Embryonic facial prominence (tissue), 1 donor: Measurements from ENCODE around the gene IGFL1.
"Not testable (repeated sequence)": the region's sequence is repeated elsewhere in the genome, so short reads cannot be mapped to it uniquely, and the experiment has no call there.

Source experiments
- DNase-seq: peaks from one replicate; pipeline ENCODE4 v3.0.0-alpha.2; 2016; ENCODE audit errors: extremely low spot score

Gene IGFL1

GRCh38 chr19:46202426-46202825 lies 27.1 kb upstream of the IGFL1 start:
- DNase-seq = no peak

- DNase-seq = no peak
Observed at GRCh38 chr19:46202872-46203860, 26.4 kb upstream of the IGFL1 start.

- no peak for DNase-seq
Observed at GRCh38 chr19:46204008-46204407, 25.5 kb upstream of the IGFL1 start.

- DNase-seq = no peak
Observed at GRCh38 chr19:46205183-46205984, 24.2 kb upstream of the IGFL1 start.

GRCh38 chr19:46206176-46206575 lies 23.4 kb upstream of the IGFL1 start:
- no peak for DNase-seq

GRCh38 chr19:46206682-46207081 lies 22.9 kb upstream of the IGFL1 start:
- DNase-seq = no peak

GRCh38 chr19:46207858-46208257 lies 21.7 kb upstream of the IGFL1 start:
- not testable (repeated sequence) for DNase-seq

GRCh38 chr19:46209051-46209450 lies 20.5 kb upstream of the IGFL1 start:
- no peak for DNase-seq

- no peak for DNase-seq
Observed at GRCh38 chr19:46209472-46209871, 20.1 kb upstream of the IGFL1 start.

GRCh38 chr19:46210669-46211068 lies 18.9 kb upstream of the IGFL1 start:
- DNase-seq = no peak

GRCh38 chr19:46211201-46211881 lies 18.2 kb upstream of the IGFL1 start:
- no peak for DNase-seq

GRCh38 chr19:46212592-46212991 lies 16.9 kb upstream of the IGFL1 start:
- not testable (repeated sequence) for DNase-seq

- DNase-seq = no peak
Observed at GRCh38 chr19:46213156-46213555, 16.4 kb upstream of the IGFL1 start.

- no peak for DNase-seq
Observed at GRCh38 chr19:46213806-46214205, 15.7 kb upstream of the IGFL1 start.

GRCh38 chr19:46216612-46217011 lies 12.9 kb upstream of the IGFL1 start:
- no peak for DNase-seq

- no peak for DNase-seq
Observed at GRCh38 chr19:46217476-46217875, 12.1 kb upstream of the IGFL1 start.

- DNase-seq = no peak
Observed at GRCh38 chr19:46218160-46218559, 11.4 kb upstream of the IGFL1 start.

- DNase-seq = no peak
Observed at GRCh38 chr19:46220038-46220615, 9.4 kb upstream of the IGFL1 start.

GRCh38 chr19:46221152-46221551 lies 8.4 kb upstream of the IGFL1 start:
- DNase-seq = no peak

GRCh38 chr19:46221981-46222610 lies 7.4 kb upstream of the IGFL1 start:
- no peak for DNase-seq

GRCh38 chr19:46223787-46224186 lies 5.8 kb upstream of the IGFL1 start:
- not testable (repeated sequence) for DNase-seq
